WTC11 (cell line): ENCODE results near the gene LRRN3. TPM values are rescaled to one million over a fixed set of nuclear protein-coding genes. Genes with fewer than 3 reads are reported as not detected.

ENCODE experiments used
- ATAC-seq: fragments of 200-7000 bp; cut with Tn5 transposase; 2 replicates; pipeline ENCODE4 v1.10.0; 2021; ENCODE audit warnings: mild to moderate bottlenecking, moderate library complexity
- CTCF ChIA-PET: fragments of 300-600 bp; sonication (Branson Sonifier 250); formaldehyde crosslinking; loops from one replicate; lab custom pipeline; 2021; ENCODE audit warnings: antibody characterized with exemption; lab: Charles Lee
- POLR2A ChIA-PET: fragments of 350-600 bp; sonication (Branson Sonifier 250); formaldehyde crosslinking; loops from one replicate; lab custom pipeline; 2021; ENCODE audit warnings: antibody characterized with exemption; lab: Charles Lee
- DNase-seq: peaks from one replicate; pipeline ENCODE4 v3.0.0; 2021; ENCODE audit warnings: low spot score
- H3K27ac Mint-ChIP-seq: 2 replicates; pipeline ENCODE4 v1.8.0; 2021; ENCODE audit warnings: mixed read lengths
- H3K27me3 Mint-ChIP-seq: 2 replicates; pipeline ENCODE4 v1.8.0; 2021; ENCODE audit warnings: low read depth, mild to moderate bottlenecking, moderate library complexity, mixed read lengths
- H3K36me3 Mint-ChIP-seq: 2 replicates; pipeline ENCODE4 v1.8.0; 2021; ENCODE audit warnings: mixed read lengths
- H3K4me1 Mint-ChIP-seq: 2 replicates; pipeline ENCODE4 v1.8.0; 2022; ENCODE audit warnings: mixed read lengths
- H3K4me3 Mint-ChIP-seq: 2 replicates; pipeline ENCODE4 v1.8.0; 2021; ENCODE audit warnings: mild to moderate bottlenecking, moderate library complexity, mixed read lengths
- H3K9me3 Mint-ChIP-seq: 2 replicates; pipeline ENCODE4 v1.8.0; 2021; ENCODE audit warnings: mixed read lengths
- CREB1 ChIP-seq: sonication (generic); formaldehyde crosslinking; IDR thresholded peaks from 2 replicates; pipeline ENCODE4 v1.8.0; 2023; ENCODE audit warnings: mild to moderate bottlenecking, missing genetic modification reagents
- ETV6 ChIP-seq: sonication (generic); formaldehyde crosslinking; IDR thresholded peaks from 2 replicates; pipeline ENCODE4 v1.8.1; 2022; ENCODE audit warnings: mild to moderate bottlenecking, missing genetic modification reagents
- FOXK1 ChIP-seq: sonication (generic); formaldehyde crosslinking; IDR thresholded peaks from 2 replicates; pipeline ENCODE4 v1.8.0; 2022; ENCODE audit warnings: mild to moderate bottlenecking, moderate library complexity, missing genetic modification reagents
- FOXP1 ChIP-seq: sonication (generic); formaldehyde crosslinking; IDR thresholded peaks from 2 replicates; pipeline ENCODE4 v1.8.0; 2022; ENCODE audit warnings: missing genetic modification reagents, mild to moderate bottlenecking, moderate library complexity, borderline replicate concordance
- GRHL2 ChIP-seq: fragments of 250-450 bp; sonication (Bioruptor Pico); IDR thresholded peaks from 2 replicates; pipeline ENCODE4 v1.8.0; 2022; ENCODE audit warnings: mild to moderate bottlenecking, moderate library complexity; ENCODE audit not compliant: insufficient replicate concordance, severe bottlenecking
- JAZF1 ChIP-seq: fragments of 250-450 bp; sonication (Bioruptor Pico); IDR thresholded peaks from 2 replicates; pipeline ENCODE4 v1.9.0; 2021; ENCODE audit warnings: moderate library complexity, mild to moderate bottlenecking, inconsistent platforms
- NFYB ChIP-seq: sonication (generic); formaldehyde crosslinking; conservative IDR thresholded peaks from 2 replicates; pipeline ENCODE4 v1.8.0; 2022; ENCODE audit warnings: low read depth, missing genetic modification reagents
- NR1H2 ChIP-seq: sonication (generic); formaldehyde crosslinking; IDR thresholded peaks from 2 replicates; pipeline ENCODE4 v1.9.0; 2021; ENCODE audit warnings: mild to moderate bottlenecking, moderate library complexity, missing genetic modification reagents
- NR2C2 ChIP-seq: sonication (generic); formaldehyde crosslinking; IDR thresholded peaks from 2 replicates; pipeline ENCODE4 v1.8.0; 2022; ENCODE audit warnings: mild to moderate bottlenecking, missing genetic modification reagents
- PRRX2 ChIP-seq: fragments of 250-450 bp; sonication (Bioruptor Pico); IDR thresholded peaks from 2 replicates; pipeline ENCODE4 v1.8.0; 2021; ENCODE audit warnings: mild to moderate bottlenecking
- RELA ChIP-seq: sonication (generic); formaldehyde crosslinking; IDR thresholded peaks from 2 replicates; pipeline ENCODE4 v1.8.1; 2022; ENCODE audit warnings: missing genetic modification reagents, mild to moderate bottlenecking, borderline replicate concordance
- ZNF121 ChIP-seq: sonication (generic); formaldehyde crosslinking; IDR thresholded peaks from 2 replicates; pipeline ENCODE4 v1.8.0; 2023; ENCODE audit warnings: missing genetic modification reagents
- ZNF232 ChIP-seq: sonication (generic); formaldehyde crosslinking; IDR thresholded peaks from 2 replicates; pipeline ENCODE4 v1.8.0; 2022; ENCODE audit warnings: mild to moderate bottlenecking, missing genetic modification reagents
- ZNF263 ChIP-seq: sonication (generic); formaldehyde crosslinking; IDR thresholded peaks from 2 replicates; pipeline ENCODE4 v1.8.1; 2022; ENCODE audit warnings: low read depth, mild to moderate bottlenecking, moderate library complexity, missing genetic modification reagents
- total RNA-seq: library from RNA; stranded (reverse); gene quantifications from 3 replicates; pipeline ENCODE4 v1.2.3, GENCODE V29; 2021
- TF ChIP-seq, protein P1 (sequence below): fragments of 250-450 bp; sonication (Bioruptor Pico); IDR thresholded peaks from 2 replicates; pipeline ENCODE4 v1.9.0; 2021; ENCODE audit warnings: mild to moderate bottlenecking, borderline replicate concordance
- TF ChIP-seq, protein P2 (sequence below): fragments of 250-450 bp; sonication (Bioruptor Pico); IDR thresholded peaks from 2 replicates; pipeline ENCODE4 v2.1.2; 2022; ENCODE audit warnings: mild to moderate bottlenecking, moderate library complexity
- TF ChIP-seq, protein P3 (sequence below): fragments of 250-450 bp; sonication (Bioruptor Pico); IDR thresholded peaks from 2 replicates; pipeline ENCODE4 v1.9.0; 2021; ENCODE audit warnings: mild to moderate bottlenecking
- TF ChIP-seq, protein P4 (sequence below): fragments of 250-450 bp; sonication (Bioruptor Pico); IDR thresholded peaks from 2 replicates; pipeline ENCODE4 v1.8.0; 2021; ENCODE audit warnings: mild to moderate bottlenecking
- TF ChIP-seq, protein P5 (sequence below): sonication (generic); formaldehyde crosslinking; IDR thresholded peaks from 2 replicates; pipeline ENCODE4 v1.8.0; 2023; ENCODE audit warnings: missing genetic modification reagents, mild to moderate bottlenecking, borderline replicate concordance
- TF ChIP-seq, protein P6 (sequence below): fragments of 250-450 bp; sonication (Bioruptor Pico); IDR thresholded peaks from 2 replicates; pipeline ENCODE4 v1.9.0; 2021; ENCODE audit warnings: moderate library complexity, mild to moderate bottlenecking, inconsistent platforms, borderline replicate concordance
- TF ChIP-seq, protein P7 (sequence below): fragments of 200-600 bp; IDR thresholded peaks from 2 replicates; pipeline ENCODE4 v1.8.0; 2022; ENCODE audit warnings: antibody characterized with exemption

The LRRN3 gene
- total RNA-seq, 1 experiment from 2014 or later = 0.70 TPM

DNA sequence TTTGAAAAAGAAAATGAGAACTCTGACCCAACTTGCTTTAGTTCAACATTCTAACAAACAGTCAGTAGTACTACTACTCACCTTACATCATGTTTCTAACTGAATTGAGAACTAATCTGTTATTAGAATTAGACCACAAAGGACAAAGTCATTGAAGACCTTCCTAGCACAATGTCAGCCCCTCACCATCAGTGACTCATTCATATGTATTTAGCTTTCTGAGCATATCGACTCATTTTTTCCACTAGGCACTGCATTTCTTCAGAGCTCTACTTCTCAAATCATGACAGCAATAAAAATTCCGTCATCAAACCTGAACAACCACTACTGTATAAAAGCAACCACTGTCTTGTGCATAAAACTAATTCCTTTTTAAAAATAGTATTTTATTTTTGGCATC lies 4.4 kb upstream of the LRRN3 start (continued):
- TF ChIP-seq NR1H2 (CRISPR knock-in tag) (no peak), NR2C2 (CRISPR knock-in tag) (no peak), JAZF1 (CRISPR knock-in tag) (no peak), FOXK1 (CRISPR knock-in tag) (no peak), ZNF263 (no peak), GRHL2 (no peak)
- TF ChIP-seq, protein P1, sequence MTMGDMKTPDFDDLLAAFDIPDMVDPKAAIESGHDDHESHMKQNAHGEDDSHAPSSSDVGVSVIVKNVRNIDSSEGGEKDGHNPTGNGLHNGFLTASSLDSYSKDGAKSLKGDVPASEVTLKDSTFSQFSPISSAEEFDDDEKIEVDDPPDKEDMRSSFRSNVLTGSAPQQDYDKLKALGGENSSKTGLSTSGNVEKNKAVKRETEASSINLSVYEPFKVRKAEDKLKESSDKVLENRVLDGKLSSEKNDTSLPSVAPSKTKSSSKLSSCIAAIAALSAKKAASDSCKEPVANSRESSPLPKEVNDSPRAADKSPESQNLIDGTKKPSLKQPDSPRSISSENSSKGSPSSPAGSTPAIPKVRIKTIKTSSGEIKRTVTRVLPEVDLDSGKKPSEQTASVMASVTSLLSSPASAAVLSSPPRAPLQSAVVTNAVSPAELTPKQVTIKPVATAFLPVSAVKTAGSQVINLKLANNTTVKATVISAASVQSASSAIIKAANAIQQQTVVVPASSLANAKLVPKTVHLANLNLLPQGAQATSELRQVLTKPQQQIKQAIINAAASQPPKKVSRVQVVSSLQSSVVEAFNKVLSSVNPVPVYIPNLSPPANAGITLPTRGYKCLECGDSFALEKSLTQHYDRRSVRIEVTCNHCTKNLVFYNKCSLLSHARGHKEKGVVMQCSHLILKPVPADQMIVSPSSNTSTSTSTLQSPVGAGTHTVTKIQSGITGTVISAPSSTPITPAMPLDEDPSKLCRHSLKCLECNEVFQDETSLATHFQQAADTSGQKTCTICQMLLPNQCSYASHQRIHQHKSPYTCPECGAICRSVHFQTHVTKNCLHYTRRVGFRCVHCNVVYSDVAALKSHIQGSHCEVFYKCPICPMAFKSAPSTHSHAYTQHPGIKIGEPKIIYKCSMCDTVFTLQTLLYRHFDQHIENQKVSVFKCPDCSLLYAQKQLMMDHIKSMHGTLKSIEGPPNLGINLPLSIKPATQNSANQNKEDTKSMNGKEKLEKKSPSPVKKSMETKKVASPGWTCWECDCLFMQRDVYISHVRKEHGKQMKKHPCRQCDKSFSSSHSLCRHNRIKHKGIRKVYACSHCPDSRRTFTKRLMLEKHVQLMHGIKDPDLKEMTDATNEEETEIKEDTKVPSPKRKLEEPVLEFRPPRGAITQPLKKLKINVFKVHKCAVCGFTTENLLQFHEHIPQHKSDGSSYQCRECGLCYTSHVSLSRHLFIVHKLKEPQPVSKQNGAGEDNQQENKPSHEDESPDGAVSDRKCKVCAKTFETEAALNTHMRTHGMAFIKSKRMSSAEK (CRISPR knock-in tag) = no peak
- TF ChIP-seq, protein P2, sequence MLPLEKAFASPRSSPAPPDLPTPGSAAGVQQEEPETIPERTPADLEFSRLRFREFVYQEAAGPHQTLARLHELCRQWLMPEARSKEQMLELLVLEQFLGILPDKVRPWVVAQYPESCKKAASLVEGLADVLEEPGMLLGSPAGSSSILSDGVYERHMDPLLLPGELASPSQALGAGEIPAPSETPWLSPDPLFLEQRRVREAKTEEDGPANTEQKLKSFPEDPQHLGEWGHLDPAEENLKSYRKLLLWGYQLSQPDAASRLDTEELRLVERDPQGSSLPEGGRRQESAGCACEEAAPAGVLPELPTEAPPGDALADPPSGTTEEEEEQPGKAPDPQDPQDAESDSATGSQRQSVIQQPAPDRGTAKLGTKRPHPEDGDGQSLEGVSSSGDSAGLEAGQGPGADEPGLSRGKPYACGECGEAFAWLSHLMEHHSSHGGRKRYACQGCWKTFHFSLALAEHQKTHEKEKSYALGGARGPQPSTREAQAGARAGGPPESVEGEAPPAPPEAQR (CRISPR knock-in tag) = no peak
- TF ChIP-seq, protein P3, sequence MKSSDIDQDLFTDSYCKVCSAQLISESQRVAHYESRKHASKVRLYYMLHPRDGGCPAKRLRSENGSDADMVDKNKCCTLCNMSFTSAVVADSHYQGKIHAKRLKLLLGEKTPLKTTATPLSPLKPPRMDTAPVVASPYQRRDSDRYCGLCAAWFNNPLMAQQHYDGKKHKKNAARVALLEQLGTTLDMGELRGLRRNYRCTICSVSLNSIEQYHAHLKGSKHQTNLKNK = no peak

DNA sequence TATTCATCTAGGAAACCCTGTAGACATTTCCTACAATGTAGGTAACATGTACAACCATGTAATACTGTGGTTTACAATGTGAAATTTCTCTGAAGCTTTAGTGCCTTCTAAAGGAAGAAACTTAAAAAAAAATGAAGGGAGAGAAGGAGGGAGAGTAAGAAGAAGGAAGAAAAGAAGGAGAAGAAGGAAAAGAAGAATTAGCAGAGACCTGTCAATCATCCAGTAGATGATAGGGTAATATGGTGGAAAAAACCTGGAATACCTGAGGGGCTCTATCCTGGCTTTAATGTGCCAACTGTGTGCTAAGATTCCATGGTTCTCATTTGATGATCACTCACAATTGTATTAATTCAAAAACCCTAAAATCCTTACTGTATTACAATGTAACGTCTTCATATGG lies 2.6 kb upstream of the LRRN3 start:
- Mint-ChIP-seq H3K9me3 (peaks cover 5% of the 10 kb centered on the region), H3K27me3 (peaks cover 5% of the 10 kb centered on the region), H3K4me3 (no peak overlapping the region), H3K36me3 (no peaks in the 10 kb centered on the region), H3K4me1 (peaks cover 31% of the 10 kb centered on the region), H3K27ac (no peak overlapping the region)
- ATAC-seq (no peak), DNase-seq (no peak)
- CTCF ChIA-PET = no interaction called here
- POLR2A ChIA-PET = no interaction called here
- TF ChIP-seq NR1H2 (CRISPR knock-in tag) (no peak), ZNF121 (CRISPR knock-in tag) (no peak), RELA (CRISPR knock-in tag) (no peak), FOXP1 (no peak), PRRX2 (CRISPR knock-in tag) (no peak), ETV6 (CRISPR knock-in tag) (no peak), CREB1 (CRISPR knock-in tag) (no peak), ZNF232 (CRISPR knock-in tag) (no peak), NFYB (CRISPR knock-in tag) (no peak)
- TF ChIP-seq, protein P4, sequence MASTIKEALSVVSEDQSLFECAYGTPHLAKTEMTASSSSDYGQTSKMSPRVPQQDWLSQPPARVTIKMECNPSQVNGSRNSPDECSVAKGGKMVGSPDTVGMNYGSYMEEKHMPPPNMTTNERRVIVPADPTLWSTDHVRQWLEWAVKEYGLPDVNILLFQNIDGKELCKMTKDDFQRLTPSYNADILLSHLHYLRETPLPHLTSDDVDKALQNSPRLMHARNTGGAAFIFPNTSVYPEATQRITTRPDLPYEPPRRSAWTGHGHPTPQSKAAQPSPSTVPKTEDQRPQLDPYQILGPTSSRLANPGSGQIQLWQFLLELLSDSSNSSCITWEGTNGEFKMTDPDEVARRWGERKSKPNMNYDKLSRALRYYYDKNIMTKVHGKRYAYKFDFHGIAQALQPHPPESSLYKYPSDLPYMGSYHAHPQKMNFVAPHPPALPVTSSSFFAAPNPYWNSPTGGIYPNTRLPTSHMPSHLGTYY (CRISPR knock-in tag) = no peak
- TF ChIP-seq, protein P5, sequence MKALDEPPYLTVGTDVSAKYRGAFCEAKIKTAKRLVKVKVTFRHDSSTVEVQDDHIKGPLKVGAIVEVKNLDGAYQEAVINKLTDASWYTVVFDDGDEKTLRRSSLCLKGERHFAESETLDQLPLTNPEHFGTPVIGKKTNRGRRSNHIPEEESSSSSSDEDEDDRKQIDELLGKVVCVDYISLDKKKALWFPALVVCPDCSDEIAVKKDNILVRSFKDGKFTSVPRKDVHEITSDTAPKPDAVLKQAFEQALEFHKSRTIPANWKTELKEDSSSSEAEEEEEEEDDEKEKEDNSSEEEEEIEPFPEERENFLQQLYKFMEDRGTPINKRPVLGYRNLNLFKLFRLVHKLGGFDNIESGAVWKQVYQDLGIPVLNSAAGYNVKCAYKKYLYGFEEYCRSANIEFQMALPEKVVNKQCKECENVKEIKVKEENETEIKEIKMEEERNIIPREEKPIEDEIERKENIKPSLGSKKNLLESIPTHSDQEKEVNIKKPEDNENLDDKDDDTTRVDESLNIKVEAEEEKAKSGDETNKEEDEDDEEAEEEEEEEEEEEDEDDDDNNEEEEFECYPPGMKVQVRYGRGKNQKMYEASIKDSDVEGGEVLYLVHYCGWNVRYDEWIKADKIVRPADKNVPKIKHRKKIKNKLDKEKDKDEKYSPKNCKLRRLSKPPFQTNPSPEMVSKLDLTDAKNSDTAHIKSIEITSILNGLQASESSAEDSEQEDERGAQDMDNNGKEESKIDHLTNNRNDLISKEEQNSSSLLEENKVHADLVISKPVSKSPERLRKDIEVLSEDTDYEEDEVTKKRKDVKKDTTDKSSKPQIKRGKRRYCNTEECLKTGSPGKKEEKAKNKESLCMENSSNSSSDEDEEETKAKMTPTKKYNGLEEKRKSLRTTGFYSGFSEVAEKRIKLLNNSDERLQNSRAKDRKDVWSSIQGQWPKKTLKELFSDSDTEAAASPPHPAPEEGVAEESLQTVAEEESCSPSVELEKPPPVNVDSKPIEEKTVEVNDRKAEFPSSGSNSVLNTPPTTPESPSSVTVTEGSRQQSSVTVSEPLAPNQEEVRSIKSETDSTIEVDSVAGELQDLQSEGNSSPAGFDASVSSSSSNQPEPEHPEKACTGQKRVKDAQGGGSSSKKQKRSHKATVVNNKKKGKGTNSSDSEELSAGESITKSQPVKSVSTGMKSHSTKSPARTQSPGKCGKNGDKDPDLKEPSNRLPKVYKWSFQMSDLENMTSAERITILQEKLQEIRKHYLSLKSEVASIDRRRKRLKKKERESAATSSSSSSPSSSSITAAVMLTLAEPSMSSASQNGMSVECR (CRISPR knock-in tag) = no peak
- TF ChIP-seq, protein P6, sequence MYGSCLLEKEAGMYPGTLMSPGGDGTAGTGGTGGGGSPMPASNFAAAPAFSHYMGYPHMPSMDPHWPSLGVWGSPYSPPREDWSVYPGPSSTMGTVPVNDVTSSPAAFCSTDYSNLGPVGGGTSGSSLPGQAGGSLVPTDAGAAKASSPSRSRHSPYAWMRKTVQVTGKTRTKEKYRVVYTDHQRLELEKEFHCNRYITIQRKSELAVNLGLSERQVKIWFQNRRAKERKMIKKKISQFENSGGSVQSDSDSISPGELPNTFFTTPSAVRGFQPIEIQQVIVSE = no peak
- TF ChIP-seq, protein P7, sequence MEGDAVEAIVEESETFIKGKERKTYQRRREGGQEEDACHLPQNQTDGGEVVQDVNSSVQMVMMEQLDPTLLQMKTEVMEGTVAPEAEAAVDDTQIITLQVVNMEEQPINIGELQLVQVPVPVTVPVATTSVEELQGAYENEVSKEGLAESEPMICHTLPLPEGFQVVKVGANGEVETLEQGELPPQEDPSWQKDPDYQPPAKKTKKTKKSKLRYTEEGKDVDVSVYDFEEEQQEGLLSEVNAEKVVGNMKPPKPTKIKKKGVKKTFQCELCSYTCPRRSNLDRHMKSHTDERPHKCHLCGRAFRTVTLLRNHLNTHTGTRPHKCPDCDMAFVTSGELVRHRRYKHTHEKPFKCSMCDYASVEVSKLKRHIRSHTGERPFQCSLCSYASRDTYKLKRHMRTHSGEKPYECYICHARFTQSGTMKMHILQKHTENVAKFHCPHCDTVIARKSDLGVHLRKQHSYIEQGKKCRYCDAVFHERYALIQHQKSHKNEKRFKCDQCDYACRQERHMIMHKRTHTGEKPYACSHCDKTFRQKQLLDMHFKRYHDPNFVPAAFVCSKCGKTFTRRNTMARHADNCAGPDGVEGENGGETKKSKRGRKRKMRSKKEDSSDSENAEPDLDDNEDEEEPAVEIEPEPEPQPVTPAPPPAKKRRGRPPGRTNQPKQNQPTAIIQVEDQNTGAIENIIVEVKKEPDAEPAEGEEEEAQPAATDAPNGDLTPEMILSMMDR = no peak
